ENCODE data around the gene KCNAB1.

KCNAB1 gene

DNA sequence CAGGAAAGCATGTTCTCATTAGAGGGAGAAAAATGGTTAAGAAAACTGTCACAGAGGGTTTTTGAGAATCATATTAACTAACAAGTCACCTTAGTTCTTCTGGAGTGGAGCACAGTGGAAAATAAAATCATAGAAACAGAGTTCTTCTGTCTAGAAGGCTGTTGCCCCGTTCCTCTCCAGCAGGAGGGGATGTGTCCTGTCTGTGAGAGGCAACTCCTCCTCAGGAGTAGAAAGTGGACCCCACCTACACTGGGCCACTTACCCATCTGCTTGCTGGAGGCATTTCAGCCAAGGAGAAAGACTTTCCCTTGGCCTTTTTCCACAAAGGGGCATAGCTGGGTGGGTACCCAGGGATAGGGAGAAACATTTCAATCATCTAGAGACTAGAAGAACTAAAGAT lies 327.9 kb downstream of the KCNAB1 start:
- peak; percentile 65 for DNase-seq (ENCODE audit: extremely low spot score)
- POLR2A ChIA-PET, result no interaction called here
- CTCF ChIA-PET, result no interaction called here
- TF ChIP-seq SUZ12 (IDR thresholded peaks at IDR 0.05), result no peak
- TF ChIP-seq, protein P1, sequence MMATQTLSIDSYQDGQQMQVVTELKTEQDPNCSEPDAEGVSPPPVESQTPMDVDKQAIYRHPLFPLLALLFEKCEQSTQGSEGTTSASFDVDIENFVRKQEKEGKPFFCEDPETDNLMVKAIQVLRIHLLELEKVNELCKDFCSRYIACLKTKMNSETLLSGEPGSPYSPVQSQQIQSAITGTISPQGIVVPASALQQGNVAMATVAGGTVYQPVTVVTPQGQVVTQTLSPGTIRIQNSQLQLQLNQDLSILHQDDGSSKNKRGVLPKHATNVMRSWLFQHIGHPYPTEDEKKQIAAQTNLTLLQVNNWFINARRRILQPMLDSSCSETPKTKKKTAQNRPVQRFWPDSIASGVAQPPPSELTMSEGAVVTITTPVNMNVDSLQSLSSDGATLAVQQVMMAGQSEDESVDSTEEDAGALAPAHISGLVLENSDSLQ (IDR thresholded peaks at IDR 0.05), result no peak
- no peak for TF ChIP-seq ELF4 (IDR thresholded peaks at IDR 0.05)
- no peak for TF ChIP-seq FOXA1 (IDR thresholded peaks at IDR 0.05)
- no peak for TF ChIP-seq FOXM1 (IDR thresholded peaks at IDR 0.05; ENCODE audit: borderline replicate concordance)
- no peak for TF ChIP-seq TARDBP (IDR thresholded peaks at IDR 0.05)
- TF ChIP-seq NFRKB (IDR thresholded peaks at IDR 0.05), result no peak
- TF ChIP-seq SP1 (IDR thresholded peaks at IDR 0.05), result no peak
- no peak for TF ChIP-seq HDGF (IDR thresholded peaks at IDR 0.05; ENCODE audit: borderline replicate concordance)
- no peak for TF ChIP-seq BHLHE40 (IDR thresholded peaks at IDR 0.05; ENCODE audit: borderline replicate concordance)
- TF ChIP-seq L3MBTL2 (conservative IDR thresholded peaks at IDR 0.05), result no peak

DNA sequence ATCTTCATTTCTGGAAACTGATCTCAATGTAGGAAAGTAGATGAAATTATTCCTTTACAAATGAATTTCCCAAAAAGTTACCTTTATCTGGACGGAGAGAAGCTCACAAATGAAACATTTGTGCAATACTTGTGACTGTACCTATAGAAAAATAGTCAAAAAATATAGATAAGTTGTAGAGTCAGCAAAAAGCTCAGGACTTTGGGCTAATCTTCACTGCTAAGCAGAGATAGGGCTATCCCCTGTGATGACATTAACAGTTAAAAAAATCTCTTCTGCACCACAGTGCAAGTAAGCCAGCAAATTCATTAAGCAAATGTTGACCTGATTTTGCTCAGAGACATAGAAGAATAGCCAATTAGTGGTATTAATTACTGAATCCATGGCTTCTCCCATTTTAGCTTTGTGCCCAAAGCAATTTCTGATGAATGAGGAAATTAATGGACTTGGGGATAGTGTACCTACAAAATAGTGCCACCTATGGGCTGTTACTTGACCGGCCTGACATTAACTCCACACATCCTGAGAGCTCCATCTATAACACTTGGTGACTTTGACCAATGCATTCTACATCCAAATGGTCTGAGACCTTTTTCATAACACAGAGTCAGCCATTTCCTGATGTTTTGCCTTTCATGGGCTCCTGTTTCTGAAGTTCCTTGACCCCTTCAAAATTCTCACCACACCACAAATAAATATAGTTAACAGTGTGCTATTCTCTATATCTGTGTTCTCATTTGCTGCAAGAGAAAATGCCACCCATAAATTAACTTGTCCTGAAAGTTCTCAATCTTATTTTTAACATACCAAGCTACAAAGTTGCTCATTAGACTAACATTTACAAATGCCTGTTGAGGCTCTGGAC lies 329.6 kb downstream of the KCNAB1 start:
- peak; percentile 43 for DNase-seq (ENCODE audit: extremely low spot score)
- CTCF ChIA-PET, result interaction anchor here (0.6 to 1.9 kb wide), 9 partner anchors 10 to 298 kb away, joined by 3 to 7 read pairs (median 4); no protein-coding TSS in a partner anchor
- POLR2A ChIA-PET, result no interaction called here
- TF ChIP-seq NFRKB (IDR thresholded peaks at IDR 0.05), result no peak
- TF ChIP-seq CTBP1 (IDR thresholded peaks at IDR 0.05; ENCODE audit: borderline replicate concordance), result no peak
- TF ChIP-seq FOXM1 (IDR thresholded peaks at IDR 0.05; ENCODE audit: borderline replicate concordance), result no peak
- TF ChIP-seq HDGF (IDR thresholded peaks at IDR 0.05; ENCODE audit: borderline replicate concordance), result no peak
- TF ChIP-seq ELF4 (IDR thresholded peaks at IDR 0.05), result no peak
- no peak for TF ChIP-seq BHLHE40 (IDR thresholded peaks at IDR 0.05; ENCODE audit: borderline replicate concordance)
- TF ChIP-seq LEF1 (IDR thresholded peaks at IDR 0.05; ENCODE audit: borderline replicate concordance), result no peak
- TF ChIP-seq TARDBP (IDR thresholded peaks at IDR 0.05), result no peak
- no peak for TF ChIP-seq L3MBTL2 (conservative IDR thresholded peaks at IDR 0.05)
- TF ChIP-seq, protein P1 (IDR thresholded peaks at IDR 0.05), result no peak
- TF ChIP-seq FOXA1 (IDR thresholded peaks at IDR 0.05), result no peak
- no peak for TF ChIP-seq SP1 (IDR thresholded peaks at IDR 0.05)
- TF ChIP-seq SUZ12 (IDR thresholded peaks at IDR 0.05), result no peak
- TF ChIP-seq ARNT (IDR thresholded peaks at IDR 0.05), result no peak
- TF ChIP-seq FOXK2 (IDR thresholded peaks at IDR 0.05), result no peak
- TF ChIP-seq ZNF384 (IDR thresholded peaks at IDR 0.05), result no peak

DNA sequence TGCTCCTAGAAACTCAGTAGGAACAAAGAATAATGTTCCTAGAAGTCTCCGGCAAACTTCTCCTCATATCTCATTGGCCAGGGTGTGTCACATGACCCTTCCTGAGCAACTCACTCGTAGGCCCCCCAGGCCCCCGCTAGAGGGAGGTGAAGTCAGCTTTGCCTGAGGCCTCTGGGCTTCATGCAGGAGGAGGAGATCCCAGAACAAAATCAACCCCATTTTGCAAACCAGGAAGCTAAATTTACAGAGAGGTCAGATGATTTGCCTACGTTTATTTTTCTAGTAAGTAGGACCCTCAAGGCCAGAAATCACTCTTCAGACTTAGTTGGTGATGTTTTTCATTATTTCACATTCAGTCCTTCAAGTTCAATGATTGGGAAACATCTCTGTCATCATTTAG lies 335.5 kb downstream of the KCNAB1 start:
- no peak for TF ChIP-seq ARNT (IDR thresholded peaks at IDR 0.05)
- TF ChIP-seq, protein P1 (IDR thresholded peaks at IDR 0.05), result no peak
- no peak for TF ChIP-seq NFRKB (IDR thresholded peaks at IDR 0.05)
- TF ChIP-seq ZNF384 (IDR thresholded peaks at IDR 0.05), result no peak
- no peak for TF ChIP-seq LEF1 (IDR thresholded peaks at IDR 0.05; ENCODE audit: borderline replicate concordance)
- ChIA-PET POLR2A (no interaction called here), CTCF (no interaction called here)
- DNase-seq (ENCODE audit: extremely low spot score), result no peak

DNA sequence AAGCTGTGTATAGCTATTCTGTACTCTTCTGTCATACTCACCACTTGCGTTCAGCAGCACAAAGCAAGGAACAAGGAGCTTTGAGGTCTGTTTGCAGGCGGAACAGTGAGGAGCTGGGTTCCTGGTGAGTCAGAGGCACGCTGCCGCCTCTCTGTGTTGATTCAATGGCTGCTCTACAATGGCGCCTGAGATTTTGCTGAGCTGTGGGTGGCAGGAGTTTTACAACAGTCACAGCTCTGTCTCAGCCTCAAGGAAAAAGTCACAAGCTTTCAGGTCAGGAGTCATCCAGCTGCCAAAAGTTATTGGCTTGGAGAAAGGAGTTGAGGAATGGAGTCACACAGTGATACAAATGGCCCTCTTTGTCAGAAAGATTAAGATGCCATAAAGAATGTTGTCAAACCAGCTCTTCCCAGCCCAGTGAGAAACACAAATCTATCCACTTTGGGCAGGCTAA lies 336.4 kb downstream of the KCNAB1 start:
- ChIA-PET CTCF (interaction anchor here (0.7 kb wide), 1 partner anchor 282 kb away, joined by 3 read pairs; no protein-coding TSS in a partner anchor), POLR2A (no interaction called here)
- TF ChIP-seq, protein P1 (IDR thresholded peaks at IDR 0.05), result no peak
- TF ChIP-seq TARDBP (IDR thresholded peaks at IDR 0.05) (no peak), SUZ12 (IDR thresholded peaks at IDR 0.05) (no peak), NFRKB (IDR thresholded peaks at IDR 0.05) (no peak), SP1 (IDR thresholded peaks at IDR 0.05) (no peak), LEF1 (IDR thresholded peaks at IDR 0.05; ENCODE audit: borderline replicate concordance) (no peak), ZNF384 (IDR thresholded peaks at IDR 0.05) (no peak), L3MBTL2 (conservative IDR thresholded peaks at IDR 0.05) (no peak), ARNT (IDR thresholded peaks at IDR 0.05) (no peak)
- no peak for DNase-seq (ENCODE audit: extremely low spot score)

DNA sequence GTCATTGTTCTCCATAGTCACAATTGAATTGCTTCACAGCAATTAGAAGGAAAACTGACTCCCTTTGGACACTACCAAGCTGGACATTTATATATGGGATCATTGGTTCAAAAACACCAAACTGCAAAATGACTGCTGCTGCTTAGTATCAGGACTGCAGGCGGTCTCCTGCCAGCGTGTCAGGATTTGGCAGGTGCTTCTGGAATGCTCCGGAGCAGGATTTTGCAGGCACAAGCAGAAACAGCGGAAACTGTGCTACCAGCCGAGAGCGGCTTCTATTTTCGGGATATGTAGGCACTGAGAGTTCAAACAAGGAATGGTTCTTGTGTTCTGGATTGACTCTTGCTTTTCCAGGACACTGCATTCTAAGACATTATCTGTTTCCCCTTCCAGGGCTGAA lies 339.1 kb downstream of the KCNAB1 start:
- TF ChIP-seq CTBP1 (IDR thresholded peaks at IDR 0.05; ENCODE audit: borderline replicate concordance), result no peak
- no peak for TF ChIP-seq FOXA1 (IDR thresholded peaks at IDR 0.05)
- ChIA-PET CTCF (no interaction called here), POLR2A (no interaction called here)
- DNase-seq (ENCODE audit: extremely low spot score), result no peak

DNA sequence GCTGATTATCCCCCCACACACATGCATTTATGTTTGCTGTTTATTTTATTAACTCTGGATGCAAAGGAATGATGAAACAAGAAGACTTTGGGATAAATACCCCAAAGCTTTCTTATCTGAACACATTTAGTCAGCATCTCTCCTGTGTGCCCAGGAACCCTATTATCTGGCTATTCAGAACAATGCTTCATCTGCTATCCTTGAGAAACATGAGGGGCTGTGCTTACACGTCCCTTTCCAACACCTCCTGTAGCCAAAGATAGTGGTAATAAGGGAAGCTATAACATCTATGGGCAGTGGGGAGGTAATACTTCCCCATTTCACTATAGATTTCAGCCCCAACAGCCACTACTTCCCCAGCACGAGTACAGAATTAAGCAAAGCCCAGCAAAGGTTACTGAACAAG lies 339.8 kb downstream of the KCNAB1 start:
- POLR2A ChIA-PET, result no interaction called here
- CTCF ChIA-PET, result interaction anchor here (1.3 kb wide), 1 partner anchor 10 kb away, joined by 7 read pairs; no protein-coding TSS in a partner anchor
- TF ChIP-seq FOXK2 (IDR thresholded peaks at IDR 0.05), result no peak
- TF ChIP-seq TARDBP (IDR thresholded peaks at IDR 0.05), result no peak
- TF ChIP-seq L3MBTL2 (conservative IDR thresholded peaks at IDR 0.05), result no peak
- TF ChIP-seq FOXA1 (IDR thresholded peaks at IDR 0.05), result no peak
- no peak for TF ChIP-seq FOXM1 (IDR thresholded peaks at IDR 0.05; ENCODE audit: borderline replicate concordance)
- no peak for TF ChIP-seq NFRKB (IDR thresholded peaks at IDR 0.05)
- TF ChIP-seq ARNT (IDR thresholded peaks at IDR 0.05), result no peak
- TF ChIP-seq ZNF384 (IDR thresholded peaks at IDR 0.05), result no peak
- no peak for TF ChIP-seq LEF1 (IDR thresholded peaks at IDR 0.05; ENCODE audit: borderline replicate concordance)
- TF ChIP-seq SP1 (IDR thresholded peaks at IDR 0.05), result no peak
- TF ChIP-seq SUZ12 (IDR thresholded peaks at IDR 0.05), result no peak
- DNase-seq (ENCODE audit: extremely low spot score), result no peak

All from HEK293T (cell line).